OCI-LY7 (cell line): ENCODE measurements around the gene EIF3A.

Experiments
- EZH2phosphoT487 ChIP-seq: fragments of 200-600 bp; sonication (generic); IDR thresholded peaks from 2 replicates; pipeline ENCODE4 v1.6.1; 2018; ENCODE audit warnings: low read depth, borderline replicate concordance, mild to moderate bottlenecking, mixed run types, antibody characterized with exemption, low read length, moderate library complexity, mixed read lengths
- TF ChIP-seq, protein P1 (sequence below): fragments of 200-600 bp; sonication (generic); conservative IDR thresholded peaks from 2 replicates; pipeline ENCODE4 v1.5.1; 2014; ENCODE audit warnings: mild to moderate bottlenecking, antibody characterized with exemption, low read length, moderate library complexity, mixed read lengths

DNA sequence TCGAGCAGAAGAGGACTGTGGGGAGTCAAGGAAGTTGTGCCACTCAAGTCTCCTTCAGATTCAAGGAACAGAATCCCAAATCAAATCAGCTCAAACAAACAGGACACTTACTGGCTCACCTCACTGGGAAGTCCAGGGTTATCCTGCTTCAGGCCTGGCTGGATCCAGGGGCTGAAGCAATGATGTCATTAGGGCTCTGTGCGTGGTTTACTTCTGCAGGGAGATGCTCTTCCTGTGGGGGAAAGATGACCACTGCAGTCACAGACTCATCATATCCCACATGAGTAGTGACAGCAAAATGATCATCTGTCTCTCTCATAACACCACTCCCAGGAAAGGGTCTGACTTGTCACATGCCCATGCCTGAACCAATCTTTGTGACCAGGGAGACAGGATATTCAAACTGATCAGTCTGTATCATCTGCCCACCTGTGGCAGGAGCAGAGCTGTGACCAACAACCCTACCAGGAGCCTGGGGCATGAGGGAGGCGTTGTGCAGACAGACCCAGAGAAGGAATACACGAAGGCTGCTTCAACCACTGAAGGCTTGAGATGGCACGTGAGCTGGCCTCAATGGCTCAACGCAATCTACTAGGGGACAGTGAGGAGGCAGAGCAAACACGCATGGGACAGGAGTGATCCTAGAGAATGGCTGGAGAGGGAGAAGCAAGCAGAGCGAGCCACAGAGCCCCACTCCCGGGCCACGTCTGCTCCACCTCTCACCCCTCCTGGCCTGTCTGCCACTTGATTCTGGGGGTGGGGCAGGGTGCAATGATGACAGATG lies 78.7 kb downstream of the EIF3A start:
- TF ChIP-seq, protein P1, sequence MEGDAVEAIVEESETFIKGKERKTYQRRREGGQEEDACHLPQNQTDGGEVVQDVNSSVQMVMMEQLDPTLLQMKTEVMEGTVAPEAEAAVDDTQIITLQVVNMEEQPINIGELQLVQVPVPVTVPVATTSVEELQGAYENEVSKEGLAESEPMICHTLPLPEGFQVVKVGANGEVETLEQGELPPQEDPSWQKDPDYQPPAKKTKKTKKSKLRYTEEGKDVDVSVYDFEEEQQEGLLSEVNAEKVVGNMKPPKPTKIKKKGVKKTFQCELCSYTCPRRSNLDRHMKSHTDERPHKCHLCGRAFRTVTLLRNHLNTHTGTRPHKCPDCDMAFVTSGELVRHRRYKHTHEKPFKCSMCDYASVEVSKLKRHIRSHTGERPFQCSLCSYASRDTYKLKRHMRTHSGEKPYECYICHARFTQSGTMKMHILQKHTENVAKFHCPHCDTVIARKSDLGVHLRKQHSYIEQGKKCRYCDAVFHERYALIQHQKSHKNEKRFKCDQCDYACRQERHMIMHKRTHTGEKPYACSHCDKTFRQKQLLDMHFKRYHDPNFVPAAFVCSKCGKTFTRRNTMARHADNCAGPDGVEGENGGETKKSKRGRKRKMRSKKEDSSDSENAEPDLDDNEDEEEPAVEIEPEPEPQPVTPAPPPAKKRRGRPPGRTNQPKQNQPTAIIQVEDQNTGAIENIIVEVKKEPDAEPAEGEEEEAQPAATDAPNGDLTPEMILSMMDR: no peak
- no peak for TF ChIP-seq EZH2phosphoT487
